ENCODE measurements around the gene RAD9A.

The RAD9A gene

DNA sequence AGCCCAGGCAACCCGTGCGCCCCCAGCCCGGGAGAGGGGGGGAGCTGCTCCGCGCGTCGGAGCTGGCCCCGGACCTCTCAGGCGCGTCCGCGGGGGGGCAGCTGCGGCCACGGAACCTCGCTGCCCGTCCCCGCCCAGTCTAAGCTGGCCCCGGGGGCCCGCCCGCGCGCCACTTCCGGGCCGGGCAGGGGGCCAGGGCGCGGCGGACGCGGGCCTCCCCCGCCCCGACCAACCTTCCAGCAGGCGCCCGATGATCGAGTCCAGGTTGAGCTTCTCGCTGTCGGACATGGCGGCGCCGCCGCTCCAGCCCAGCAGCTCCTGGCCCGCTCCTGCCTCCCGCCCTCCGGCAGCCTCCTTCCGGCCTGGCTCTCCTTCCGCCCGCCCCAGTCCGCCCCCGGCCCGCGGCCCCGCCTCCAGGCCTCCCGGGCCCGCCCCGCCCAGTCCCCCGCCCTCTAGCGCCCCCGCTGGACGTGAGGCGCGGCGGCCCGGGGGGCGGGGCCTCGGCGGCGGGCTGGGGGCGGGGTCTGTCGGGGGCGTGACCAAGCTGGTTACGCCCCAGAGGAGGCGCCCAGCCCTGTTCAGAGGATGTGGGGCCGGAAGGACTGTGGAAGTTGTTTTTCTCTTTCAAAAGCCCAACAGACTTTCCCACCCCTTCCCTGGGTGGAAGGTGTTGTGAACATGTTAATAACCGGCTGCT, 9.9 kb downstream of the RAD9A start, which contains the start of gene PPP1CA:
PPP1CA (minus strand) TSS at position 364 of the 697 bp plus-strand sequence; CDS start at position 288, 76 bp downstream.
- intact Hi-C loops (cut with DNase I), result loop anchor here (5.0 kb wide), 2 partner anchors 66 to 81 kb away; partner anchors contain the start of genes AIP and TMEM134
- DNase-seq, result peak; percentile 80 to 97 (median 94)

DNA sequence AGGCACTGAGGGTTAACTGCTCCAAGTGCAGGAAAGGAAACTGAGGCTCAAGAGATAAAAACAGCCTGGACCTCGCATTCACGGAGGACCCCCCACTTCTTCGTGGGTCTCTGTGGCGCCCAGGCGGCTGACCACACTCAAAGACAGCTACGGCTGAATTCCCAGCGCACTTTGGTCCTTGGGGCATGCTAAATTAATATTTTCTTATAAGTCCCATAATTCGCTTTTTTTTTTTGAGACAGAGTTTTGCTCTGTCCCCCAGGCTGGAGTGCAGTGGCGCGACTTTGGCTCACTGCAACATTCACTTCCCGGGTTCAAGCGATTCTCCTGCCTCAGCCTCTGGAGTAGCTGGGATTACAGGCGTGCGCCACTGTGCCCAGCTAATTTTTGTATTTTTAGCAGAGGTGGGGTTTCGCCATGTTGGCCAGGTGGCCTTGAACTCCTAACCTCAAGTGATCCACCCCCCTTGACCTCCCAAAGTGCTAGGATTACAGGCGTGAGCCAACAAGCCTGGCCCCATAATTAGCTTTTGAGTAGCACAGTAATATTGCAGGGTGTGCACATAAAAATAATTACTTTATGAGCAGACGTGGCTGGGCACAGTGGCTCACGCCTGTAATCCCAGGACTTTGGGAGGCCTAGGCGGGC, 10.5 kb downstream of the RAD9A start:
- intact Hi-C loops (cut with DNase I), result loop anchor here (5.0 kb wide), 2 partner anchors 65 to 80 kb away; partner anchors contain the start of genes AIP and TMEM134
- peak in 1 of 42 donors; percentile 1 for DNase-seq

GRCh38 chr11:67403085-67403484, 11.3 kb downstream of the RAD9A start:
- DNase-seq, result peak in 2 of 42 donors; percentile 4 to 36
- intact Hi-C loops (cut with DNase I), result loop anchor here (5.0 kb wide), 2 partner anchors 64 to 79 kb away; partner anchors contain the start of genes AIP and TMEM134

DNA sequence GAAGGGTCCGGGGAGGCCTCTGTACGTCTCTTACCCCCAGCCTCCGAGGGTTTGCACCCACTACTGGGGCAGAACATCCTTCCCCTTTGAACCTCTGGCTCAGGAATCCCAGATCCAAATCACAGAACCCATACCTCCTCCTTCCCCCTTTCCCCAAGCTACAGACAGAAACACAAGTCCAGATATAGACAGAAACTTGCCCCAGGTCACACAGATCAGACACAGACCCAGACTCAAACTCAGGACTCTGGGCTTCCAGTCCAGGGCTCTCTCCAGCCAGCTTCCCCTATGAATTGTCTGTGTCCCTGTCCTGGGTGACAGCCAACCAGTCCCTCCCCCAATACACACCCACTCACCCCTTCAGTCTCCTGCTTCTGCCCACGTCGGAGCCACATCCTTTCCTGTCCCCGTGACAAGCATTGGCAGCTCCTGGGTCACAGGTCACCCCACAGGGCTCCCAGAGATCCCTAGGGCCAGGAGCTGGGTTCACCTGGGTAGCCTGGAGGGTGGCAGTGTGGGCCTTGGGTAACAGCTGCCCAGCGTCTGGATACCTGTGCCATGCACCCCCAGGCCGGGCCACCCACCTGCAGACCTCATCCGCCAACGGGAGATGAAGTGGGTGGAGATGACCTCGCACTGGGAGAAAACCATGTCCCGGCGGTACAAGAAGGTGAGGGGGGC, 12.9 kb downstream of the RAD9A start:
- intact Hi-C loops (cut with DNase I), result loop anchor here (5.0 kb wide), 2 partner anchors 63 to 78 kb away; partner anchors contain the start of genes AIP and TMEM134
- peak in 10 of 42 donors; percentile 30 to 75 (median 50) for DNase-seq

DNA sequence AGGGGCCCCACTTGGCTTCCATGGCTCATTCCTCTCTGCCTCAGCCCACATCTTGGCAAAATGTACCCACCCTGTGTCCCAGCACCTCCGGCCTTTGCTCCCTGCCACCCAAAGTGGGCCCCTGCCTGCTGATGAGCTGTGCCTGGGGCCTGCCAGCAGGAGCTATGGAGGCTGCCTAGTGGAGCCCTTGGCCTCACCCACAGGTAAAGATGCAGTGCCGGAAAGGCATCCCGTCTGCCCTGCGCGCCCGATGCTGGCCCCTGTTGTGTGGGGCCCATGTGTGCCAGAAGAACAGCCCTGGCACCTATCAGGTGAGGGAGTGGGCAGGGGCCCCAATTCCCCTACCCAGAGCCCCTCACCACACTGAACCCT, 13.4 kb downstream of the RAD9A start:
- peak in 1 of 42 donors; percentile 22 for DNase-seq
- intact Hi-C loops (cut with DNase I), result no loop called here

DNA sequence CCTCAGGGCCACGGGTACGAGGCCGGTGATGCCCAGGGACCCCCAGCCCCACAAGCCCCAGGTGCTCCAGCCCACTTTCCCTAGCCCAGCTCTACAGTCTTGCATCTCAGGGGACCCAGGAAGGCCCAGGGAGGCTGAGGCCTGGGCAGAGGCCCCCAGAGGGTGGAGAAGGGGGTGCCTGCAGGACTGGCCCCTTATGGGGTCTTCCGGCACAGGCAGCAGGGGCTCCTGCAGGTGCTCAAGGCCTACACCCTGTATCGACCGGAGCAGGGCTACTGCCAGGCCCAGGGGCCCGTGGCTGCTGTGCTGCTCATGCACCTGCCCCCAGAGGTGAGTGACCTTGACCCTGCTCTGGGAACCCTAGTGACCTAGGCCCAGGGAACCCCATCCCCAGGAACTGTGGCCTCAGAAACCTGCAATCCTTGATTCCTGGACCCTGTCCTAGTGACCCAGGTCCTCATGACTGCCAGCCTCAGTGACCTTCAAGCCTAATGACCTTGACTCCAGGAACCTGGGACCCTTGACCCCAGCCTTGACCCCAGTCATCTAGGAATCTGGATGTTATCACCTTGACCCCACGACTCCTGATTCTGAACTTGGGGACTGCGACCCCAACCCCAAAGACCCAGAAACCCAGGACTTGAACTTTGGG, 14.0 kb downstream of the RAD9A start:
- intact Hi-C loops (cut with DNase I), result no loop called here
- DNase-seq, result no peak

DNA sequence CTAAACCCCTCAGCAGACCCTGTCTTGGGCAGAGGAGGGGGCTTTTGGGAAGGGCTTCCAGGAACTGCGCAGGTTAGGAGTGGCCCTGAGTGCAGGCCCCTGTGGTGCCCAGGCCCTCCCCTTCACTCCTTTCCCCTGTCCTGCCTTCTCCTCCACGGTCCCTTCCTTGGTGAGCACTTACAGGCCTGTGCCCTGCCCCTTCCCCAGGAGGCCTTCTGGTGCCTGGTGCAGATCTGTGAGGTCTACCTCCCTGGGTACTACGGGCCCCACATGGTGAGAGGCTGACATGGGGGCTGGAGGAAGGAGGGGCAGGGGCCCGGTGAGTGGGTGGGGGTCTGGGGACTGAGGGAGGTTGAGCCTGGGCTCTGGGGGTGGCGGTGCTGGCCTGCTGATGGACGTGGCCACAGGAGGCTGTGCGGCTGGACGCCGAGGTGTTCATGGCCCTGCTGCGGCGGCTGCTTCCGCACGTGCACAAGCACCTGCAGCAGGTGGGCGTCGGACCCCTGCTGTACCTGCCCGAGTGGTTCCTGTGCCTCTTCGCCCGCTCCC, 14.7 kb downstream of the RAD9A start:
- DNase-seq, result peak in 2 of 42 donors; percentile 9 to 17
- intact Hi-C loops (cut with DNase I), result no loop called here

DNA sequence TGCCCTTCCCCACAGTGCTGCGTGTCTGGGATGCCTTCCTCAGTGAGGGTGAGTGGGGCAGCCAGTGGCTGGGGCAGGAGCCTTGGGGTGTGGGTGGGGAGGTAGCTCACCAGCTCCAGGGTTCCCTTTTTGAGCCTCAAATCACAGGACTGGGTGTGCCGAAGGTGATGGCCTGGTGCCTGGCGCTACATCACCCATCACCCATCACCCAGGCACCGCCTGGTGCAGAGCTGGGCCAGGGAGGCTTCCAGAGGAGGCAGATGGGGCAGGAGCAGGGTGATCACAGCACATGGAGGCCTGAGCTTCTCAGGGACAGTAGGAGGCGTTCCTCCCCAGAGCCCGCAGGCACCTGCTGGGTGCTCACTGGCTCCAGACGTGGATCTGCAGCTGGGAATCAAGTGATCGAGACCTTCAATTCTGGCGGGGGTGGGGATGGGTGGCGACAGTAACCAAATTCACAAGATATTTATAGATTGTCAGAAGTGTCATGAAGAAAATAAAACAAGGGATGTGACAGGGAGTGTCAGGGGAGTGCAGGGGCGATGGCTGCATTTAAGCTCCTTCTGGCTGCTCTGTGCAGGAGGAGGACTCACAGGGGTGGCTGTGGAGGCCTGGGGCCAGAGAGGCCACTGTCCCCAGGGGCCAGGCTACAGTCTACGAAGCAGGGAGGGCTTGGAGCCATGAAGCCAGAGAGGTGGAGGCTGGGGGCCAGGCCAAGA, 15.3 kb downstream of the RAD9A start:
- peak; percentile 61 to 91 (median 80) for DNase-seq
- intact Hi-C loops (cut with DNase I), result no loop called here

DNA sequence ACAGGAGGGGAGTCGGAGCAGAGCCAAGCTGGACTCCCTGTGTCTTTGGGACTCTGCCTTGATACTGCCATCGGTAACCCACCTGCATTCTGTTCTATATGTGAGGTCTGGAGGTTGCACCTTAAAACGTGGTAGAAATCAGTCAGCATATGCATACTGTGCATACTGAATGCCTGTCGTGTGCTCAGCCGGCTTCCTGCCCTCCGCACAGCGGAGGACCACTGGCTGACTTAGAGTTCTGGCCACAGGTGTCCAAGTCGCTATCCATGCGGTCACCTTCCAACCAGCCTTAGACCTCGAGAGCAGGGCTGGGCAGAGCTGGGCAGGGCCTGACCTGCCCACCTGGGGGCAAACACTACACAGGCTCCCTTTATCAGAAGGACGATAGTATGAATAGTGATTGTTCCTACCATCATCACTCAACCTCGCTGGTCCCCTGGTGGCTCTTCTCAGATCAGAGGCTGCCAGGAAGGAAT, 15.9 kb downstream of the RAD9A start:
- DNase-seq, result no peak
- intact Hi-C loops (cut with DNase I), result no loop called here

DNA sequence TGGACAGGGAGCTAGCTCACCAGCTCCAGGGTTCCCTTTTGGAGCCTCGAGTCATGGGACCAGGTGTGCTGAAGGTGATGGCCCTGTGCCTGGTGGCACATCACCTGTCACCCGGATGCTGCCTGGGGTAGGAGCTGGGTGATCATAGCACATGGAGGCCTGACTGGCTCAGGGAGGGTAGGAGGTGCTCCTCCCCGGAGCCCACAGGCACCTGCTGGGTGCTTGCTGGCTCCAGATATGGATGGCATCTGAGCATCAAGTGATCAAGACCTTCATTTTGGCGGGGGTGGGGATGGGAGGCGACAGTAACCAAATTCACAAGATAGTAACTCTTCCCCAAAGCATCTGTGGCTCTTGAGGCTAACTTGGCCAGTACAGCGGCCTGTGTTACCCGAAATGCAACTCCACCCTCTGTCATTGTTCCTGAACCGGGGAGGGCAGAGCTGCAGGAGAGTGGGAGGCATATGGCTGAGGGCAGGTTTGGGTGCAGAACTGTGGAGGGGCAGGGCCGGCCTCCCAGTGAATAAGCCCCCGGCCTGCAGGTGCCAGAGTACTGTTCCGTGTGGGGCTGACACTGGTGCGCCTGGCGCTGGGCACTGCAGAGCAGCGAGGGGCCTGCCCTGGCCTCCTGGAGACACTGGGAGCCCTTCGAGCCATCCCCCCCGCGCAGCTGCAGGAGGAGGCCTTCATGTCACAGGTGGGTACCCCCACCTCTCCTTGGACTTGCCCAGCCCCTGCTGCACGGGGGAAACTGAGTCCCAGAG, 16.8 kb downstream of the RAD9A start:
- peak in 7 of 42 donors; percentile 35 to 63 (median 44) for DNase-seq
- intact Hi-C loops (cut with DNase I), result no loop called here

DNA sequence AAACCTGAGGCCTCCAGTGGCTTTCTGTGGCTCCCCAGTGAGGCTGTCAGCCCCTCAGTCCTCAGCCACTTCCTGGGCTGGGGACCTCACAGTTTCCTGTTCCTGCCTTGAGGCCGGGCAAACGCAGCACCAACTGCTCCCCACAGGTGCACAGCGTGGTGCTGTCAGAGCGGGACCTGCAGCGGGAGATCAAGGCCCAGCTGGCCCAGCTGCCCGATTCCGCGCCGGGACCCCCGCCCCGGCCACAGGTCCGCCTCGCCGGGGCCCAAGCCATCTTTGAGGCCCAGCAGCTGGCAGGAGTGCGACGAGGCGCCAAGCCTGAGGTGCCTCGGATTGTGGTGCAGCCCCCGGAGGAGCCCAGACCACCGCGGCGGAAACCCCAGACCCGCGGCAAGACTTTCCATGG, 17.5 kb downstream of the RAD9A start:
- DNase-seq, result peak in 1 of 42 donors; percentile 47
- intact Hi-C loops (cut with DNase I), result no loop called here

GRCh38 chr11:67409781-67410368, 18.1 kb downstream of the RAD9A start:
- intact Hi-C loops (cut with DNase I), result no loop called here
- DNase-seq, result peak in 3 of 42 donors; percentile 34 to 46 (median 40)

- intact Hi-C loops (cut with DNase I), result no loop called here
- DNase-seq, result peak; percentile 70 to 95 (median 88)
These were observed 18.6 kb downstream of the RAD9A start for GRCh38 chr11:67410369-67410831.

- intact Hi-C loops (cut with DNase I), result no loop called here
- DNase-seq, result peak in 2 of 42 donors; percentile 38 to 56
These were observed 19.4 kb downstream of the RAD9A start for GRCh38 chr11:67410984-67411784.

DNA sequence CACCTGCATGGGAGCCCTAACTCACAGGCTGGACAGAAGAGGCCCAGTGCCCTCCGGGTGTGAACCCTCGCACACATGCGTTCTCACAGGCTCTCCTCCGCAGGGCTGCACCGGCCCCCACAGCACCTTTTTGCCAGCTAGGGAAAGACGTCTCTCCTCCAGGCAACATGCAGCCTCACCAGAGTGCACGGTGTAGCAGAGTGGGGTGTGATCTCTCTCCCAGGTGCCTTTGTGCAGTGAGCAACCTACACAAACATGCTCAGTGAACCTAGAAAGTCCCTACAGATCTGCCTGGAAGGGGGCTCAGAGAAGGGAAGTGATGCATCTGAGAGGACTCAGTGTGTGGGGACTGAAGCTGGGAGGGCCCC, 20.0 kb downstream of the RAD9A start:
- peak in 37 of 42 donors; percentile 58 to 94 (median 76) for DNase-seq
- intact Hi-C loops (cut with DNase I), result no loop called here
